Fibroblast of gingiva (primary cell): ENCODE results near the gene PPM1A.

Source experiments
- DNase-seq: peaks from one replicate; pipeline ENCODE4 v3.0.0-alpha.2; 2011; ENCODE audit warnings: low read depth

PPM1A gene

DNA sequence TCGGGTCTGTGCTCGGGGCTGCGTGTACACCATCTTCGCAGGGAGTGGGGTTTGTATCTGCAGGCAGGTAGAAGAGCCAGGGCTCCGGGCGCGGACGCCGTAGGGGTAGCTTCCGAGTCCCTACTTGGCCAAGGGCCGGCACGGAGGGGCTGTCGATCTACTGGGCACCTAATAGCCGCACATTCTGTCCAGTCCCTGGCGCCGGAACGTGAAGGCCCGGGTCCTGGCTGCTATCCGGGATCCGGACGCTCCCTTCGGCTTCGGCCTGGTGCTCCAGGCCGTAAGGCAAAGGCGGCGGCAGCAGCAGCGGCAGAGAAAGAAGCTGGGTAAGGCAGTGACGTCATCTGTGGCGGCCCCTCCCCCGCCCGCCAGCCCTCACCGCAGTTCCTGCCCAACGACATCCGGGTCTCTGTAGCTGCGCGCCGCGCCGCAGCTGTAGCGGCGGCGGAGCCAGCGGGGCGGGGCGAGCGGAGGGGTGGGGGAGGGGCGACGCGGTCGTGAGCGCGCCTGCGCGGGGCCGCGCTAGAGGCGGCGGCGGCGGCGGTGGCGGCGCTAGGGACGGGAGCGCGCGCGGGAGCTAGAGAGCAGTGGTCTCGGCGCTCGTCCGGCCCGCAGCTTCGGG is at the start of gene PPM1A:
Gene PPM1A (plus strand): TSS at position 525 of the 622 bp plus-strand sequence. CDS start 33,483 bp downstream, outside the sequence.
- peak; percentile 96 for DNase-seq

DNA sequence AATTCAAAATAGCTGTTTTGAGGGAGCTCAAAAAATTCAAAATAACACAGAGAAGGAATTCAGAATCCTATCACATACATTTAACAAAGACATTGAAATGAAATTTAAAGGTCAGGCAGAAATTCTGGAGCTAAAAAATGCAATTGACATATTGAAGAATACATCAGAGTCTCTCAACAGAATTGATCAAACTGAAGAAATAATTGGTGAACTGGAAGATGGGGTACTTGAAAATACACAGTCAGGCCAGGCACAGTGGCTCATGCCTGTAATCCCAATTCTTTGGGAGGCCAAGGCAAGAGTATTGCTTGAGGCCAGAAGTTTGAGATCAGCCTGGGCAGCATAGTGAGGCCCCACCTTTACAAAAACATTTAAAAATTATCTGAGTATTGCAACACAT is 49.7 kb upstream of the PPM1A start:
- no peak for DNase-seq

DNA sequence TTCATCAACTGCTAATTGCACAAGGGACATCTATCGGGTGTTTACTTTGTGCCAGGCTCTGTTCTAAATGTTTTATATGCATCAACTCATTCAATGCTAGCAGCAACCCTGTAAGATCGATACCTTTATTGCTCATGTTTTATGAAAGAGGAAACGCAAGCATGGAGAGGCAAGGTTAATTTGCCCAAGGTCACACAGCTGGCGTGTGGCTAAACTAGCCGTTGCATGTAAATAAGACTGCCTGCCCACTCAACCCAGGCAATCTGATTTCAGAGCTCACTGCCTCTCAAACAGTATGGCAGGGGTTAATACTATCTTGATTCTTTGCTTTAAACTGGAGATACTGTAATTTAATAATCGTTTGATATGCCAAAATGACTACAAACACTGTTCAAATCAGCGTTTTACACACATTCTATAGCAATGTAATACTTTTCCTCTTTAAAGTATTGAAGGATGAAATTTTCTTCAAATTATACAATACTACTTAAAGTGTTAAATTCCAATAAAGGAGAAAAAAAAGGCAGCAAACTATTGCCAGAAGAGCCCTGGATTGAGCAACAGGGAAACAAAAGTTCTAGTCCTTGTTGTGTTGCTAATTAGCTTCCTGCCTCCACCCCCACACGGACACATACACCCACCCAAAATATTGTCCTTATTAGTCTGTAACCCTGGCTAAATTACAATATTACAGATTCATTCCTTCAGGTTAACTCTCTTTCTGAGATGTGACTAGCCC is 44.7 kb upstream of the PPM1A start:
- DNase-seq: no peak

DNA sequence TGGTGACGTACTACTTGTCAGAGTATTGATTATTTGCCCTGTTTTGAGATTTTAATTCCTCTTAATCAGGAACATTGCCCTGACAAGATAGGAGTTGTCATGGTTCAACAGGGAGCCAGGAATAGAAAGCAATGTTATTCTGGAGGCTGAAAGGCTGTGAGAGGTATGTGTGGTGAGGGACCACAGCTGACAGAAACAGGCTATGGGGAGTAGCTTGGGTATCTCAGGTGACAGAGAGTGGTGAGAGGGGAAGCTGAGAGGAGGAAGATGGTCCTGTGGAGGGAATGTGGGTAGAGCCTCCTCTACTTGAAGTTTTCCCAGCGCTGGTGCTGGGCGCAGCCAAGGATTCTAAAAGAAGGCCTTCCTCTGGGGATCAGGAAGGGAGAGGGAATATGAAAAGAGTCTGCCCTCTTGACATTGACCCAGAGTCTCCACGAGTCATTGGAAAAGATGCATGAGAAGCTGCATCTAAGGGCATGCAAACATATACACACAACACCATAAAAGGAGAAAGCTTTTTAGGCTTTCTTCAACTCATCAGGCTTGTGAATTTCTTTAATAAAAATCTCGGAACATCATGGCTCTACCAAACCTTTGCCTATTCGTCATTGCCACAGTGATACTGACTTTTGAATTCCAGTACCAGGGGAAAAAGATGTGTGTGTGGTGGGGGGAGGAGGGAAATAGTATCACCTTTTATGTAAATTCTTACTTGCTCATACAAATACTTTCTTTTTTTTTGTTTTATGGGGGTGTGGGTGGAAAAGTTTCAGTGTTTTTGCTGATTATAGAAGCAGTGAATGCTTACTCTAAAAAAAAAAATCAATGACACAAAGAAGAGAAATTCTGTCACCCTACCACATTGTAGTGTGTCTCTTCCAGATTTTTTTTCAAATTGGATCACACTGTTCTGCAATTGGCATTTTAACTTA is 43.9 kb upstream of the PPM1A start:
- no peak for DNase-seq

DNA sequence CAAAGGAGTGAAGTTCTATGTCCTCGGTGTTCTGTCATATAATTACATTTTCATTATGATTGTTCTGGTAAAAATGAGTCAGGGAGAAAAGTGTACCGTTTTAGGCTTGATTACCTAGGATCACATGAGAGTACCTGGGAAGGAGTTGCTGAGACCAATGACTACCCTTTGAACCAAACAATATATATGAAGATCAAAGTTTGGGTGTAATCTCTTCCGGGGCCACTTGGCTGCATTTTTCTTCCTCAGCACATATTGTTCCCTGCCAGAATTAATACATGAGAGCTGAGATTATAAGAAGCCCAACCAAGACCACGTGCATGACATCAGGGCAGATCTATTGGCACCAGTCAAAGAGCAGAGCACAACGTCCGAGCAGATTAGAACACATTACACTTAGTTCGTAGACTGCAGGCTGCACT is 42.8 kb upstream of the PPM1A start:
- DNase-seq: no peak

DNA sequence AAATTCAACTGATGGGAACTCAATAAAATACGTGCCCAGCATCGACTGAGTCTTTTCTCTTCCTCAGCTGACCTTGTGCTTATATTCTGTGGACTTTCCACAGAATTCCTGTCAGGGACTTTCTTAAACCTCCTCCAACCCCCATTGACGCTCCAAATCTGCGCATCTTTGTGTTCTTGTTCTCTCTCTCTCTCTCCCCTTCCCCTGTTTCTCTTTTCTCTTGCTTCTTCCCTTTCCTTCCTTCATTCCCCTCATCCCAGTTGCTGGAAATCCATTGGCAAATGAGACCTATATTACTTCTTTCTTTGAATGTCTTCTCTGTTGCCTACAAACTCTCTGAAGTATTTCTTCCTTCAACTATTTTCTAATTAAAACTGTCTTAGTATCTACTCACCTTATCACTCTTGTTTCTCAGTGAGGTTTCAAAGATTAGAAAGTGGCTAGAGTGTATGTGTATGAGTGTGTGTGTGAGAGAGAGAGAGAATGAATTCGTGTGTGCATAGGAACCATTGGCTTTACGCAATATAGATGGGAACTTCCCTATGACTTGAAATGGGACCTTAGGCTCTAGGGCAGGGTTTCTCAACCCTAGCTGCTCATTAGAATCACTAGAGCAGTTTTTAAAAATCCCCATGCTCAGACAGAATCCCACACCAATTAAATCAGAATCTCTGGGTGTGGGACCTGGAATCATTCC is 42.0 kb upstream of the PPM1A start:
- DNase-seq: no peak

DNA sequence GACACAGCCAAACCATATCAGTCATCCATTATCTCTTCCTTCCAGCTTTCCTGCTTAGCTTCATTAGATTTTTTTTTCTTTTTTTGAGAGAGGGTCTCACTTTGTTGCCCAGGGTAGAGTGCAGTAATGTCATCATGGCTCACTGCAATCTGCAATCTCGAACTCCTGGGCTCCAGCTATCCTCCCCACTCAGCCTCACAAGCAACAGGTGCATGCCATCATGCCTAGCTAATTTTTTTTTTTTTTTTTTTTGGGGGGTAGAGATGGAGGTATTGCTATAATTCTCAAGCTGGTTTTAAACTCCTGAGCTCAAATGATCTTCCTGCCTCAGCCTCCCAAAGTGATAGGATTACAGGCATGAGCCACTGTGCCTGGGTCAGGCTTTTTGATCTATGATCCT is 38.3 kb upstream of the PPM1A start:
- DNase-seq: no peak

DNA sequence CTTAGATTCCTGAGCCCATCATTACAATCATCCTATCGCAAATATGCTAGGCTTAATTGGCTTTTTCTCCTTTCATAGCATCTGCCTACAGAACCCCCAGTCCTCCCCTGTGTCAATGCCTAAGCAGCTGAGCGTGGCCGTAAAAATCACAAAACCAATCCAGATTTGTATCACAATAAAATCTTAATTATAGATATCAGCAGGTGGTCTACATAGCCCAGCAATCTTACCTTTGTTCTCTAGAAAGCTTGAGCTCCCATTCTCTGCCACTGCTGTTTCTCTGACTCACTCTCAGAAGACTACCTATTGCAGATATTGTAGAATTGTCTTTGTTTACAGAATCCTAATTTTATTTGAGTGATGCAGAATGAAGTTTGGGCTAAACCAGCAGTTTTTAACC is 37.9 kb upstream of the PPM1A start:
- no peak for DNase-seq

DNA sequence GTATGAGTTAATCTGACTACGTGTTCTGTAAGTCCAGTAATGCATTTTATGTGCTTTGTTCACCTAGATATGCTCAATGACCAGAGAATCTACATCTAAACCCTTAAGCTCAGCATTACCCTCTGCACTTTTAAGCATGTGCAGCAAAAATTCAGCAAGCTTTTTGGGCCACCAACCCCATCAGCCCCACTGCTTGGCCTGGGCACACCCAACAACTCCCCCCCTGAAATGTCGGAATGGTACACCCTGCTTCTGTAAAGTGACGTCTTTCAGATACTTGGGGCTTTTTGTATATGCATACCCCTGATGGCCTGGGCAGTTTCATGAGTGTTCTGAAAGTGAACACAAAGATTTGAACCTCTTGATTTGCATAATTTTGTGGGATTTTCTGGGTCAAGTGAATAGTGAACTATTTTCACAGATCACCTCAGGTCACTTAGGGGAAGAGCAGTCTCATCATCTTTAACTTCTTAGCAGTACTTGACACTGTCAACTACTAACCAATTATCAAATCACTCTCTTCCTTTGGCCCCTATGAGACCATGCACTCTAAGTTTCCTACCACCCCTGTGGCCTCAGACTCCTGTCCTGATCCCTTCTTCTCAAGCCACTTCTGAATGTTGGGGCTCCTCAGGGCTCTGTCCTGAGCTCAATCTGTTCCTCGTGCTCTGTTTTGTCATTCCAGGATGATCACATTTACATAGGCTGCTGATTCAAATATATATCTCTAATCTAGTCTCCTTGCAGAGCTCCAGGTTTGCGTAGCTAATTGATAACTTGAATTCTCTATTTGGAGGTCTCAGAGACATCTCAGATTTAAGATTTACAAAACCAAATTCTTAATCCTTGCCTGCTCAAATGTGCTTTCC is 36.3 kb upstream of the PPM1A start:
- DNase-seq: no peak

DNA sequence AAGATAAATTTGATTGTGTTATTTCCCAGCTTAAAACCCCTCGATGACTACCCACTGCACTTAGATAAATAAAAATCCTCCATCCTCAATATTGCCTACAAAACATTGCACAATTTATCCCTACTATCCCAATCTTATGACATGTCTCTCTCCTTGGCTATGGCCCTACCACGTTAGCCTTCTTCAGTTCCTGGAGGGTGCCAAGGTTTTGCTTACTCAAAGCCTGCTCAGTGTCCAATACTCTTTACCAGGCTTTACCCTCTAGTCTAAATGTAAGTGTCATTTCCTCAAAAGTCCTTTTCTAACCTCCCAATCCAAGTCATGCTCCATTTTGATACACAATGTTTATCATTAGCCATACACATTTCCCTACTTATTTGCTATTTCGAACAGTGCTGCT is 35.0 kb upstream of the PPM1A start:
- no peak for DNase-seq

DNA sequence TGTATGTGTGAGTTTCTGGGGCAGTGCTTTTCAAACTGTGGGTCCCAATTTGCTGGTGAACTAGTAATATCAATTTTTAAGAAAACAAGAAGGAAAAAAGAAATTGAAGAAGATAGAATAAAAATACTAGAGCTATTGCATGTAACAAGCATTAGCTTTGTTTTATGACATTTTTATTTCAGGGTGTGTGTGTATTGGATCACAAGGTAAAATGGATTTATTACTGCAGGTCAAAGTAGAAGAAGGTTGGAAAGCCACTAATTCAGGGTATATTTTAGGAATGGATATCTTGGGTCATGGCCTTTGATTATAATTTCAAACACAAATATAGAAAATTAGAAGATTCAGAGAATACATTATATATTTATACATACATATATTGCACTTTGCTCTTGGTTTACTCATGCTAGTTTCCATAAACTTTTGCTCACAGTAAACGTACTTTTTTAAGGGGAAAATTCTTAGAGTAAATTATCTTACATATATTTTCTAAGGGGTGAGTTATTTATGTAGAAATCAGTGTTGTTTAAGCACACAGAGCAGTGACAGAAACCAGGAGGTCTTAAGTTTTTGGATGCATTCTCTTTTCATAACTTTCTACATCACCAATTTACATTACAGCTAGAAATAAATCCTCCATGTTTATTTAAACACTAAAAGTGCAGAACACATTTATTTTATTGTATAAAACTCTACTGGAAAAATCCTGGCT is 34.5 kb upstream of the PPM1A start:
- no peak for DNase-seq

DNA sequence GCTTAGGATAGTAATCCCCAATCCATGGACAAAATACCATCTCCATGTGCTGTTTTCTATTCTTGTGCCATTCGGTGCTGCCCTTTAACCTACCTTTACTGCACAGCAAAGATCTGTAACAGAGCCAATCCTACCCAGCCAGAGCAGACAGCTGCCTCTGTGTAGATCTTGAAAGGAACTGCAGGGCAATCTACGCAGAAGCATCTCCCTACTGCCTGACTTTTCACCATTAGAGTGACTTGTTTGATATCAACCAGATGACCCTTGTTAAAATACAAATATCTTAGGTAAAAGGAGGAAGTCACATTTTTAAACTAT is 33.9 kb upstream of the PPM1A start:
- no peak for DNase-seq

DNA sequence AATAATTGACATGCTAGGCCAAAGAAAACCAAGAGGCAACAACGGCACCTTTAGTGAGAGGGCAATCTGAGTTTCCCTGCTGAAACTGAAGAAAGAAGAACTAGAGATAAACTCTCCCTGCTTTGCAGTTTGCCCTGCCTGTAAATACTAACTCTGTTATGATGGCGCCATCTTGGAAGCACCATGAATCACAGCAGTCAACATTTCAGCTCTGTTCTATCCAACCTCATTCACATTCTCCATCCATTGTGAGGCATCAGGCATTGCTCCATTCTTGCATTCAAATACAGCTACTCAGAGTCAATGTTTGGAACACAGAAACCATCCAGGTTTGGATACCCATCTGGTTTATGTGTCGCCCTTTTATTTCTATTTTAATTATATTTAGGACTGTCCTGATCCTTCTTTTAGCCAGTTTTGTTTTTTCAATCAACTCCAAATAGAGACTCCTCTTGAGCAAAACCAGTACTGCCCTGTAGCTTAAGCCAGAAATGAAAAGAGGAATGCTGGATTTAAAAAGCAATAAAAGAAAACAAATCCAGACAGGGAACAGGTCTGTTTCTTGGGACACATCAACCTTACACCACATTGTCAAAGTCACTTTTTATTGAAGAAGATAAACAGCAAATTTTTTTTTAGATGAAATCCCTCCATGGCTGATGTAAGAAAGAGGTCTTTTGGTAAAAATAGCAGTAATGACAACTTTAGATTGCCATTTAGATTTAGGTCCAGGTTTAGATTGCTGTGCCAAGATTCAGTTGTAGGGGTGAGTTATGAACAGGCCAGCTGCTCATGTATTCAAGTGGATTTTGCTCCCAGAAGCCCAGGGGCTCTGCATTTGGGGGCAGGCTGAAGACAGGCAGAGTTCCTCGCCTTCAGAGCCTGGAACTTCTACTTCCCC is 33.3 kb upstream of the PPM1A start:
- DNase-seq: no peak

DNA sequence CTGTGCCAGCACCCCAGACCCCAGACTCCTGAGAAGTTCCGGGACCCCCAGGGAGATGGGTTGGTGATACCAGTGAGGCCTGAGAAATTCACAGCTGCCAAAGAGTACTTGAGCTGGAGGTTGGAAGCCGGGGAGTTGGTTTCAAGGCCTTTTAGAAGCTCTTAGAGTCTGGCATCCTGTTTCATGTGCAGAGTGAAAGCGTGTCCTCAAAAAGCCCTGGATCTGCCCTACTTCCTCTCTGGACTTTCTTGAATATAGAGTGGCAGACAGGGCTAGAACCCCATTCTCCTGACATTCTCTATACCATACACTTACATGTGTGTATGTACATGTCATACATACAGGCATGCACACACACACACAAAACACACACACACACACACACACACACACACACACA is 31.3 kb upstream of the PPM1A start:
- DNase-seq: no peak

DNA sequence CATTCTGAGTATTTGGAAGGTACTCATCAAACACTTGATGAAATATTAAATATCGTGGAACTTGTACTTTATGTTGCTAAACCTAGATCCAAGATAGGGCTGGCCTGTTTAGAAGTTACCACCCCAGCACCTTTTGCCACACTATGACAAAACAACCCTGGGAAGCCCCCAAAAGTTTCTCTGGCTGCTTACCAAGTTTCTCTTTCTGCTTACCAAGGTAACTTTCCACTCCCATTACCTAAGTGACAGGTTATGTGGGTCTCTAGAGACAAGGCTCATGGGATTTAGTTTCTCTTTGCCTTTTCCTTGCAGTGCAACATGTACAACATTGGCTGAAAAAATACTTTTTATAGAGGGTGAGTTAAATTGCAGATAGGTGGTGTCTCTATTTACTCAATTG is 28.9 kb upstream of the PPM1A start:
- DNase-seq: no peak

DNA sequence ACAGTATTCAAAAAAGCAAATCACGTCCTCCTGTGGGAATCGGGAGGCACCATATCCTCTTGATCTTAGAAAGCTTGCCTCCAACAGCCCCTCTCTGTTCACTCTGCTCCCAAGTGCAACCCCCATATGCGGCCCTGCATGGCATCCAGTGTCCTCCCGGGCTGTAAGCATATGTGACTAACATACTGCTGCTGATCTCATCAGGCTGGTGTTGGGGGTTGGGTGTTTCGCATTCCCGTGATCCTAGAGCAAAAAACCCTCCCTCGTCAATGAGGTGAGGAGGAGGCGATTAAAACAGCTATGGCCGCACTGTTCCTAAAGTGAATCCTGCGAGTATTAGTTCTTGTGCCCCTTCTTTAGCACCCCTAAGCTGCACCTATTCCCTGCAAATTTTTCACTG is 28.1 kb upstream of the PPM1A start:
- no peak for DNase-seq

DNA sequence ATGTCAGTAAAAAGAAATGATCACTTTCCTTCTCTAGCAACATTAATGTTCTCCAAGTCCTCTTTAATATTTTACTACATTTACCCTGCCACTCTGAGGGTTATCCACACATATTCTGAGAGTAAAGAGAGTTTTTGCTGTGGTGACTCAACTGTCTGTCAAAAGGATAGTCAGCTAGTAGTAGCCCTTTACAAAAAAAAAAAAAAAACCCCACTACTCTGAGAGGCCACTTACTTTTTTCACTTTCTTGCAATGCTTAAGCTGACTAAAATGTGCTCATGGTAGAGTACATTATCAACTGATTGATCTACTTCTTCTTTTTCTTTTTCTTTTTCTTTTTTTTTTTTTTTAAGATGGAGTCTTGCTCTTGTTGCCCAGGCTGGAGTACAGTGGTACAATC is 27.6 kb upstream of the PPM1A start:
- DNase-seq: no peak

DNA sequence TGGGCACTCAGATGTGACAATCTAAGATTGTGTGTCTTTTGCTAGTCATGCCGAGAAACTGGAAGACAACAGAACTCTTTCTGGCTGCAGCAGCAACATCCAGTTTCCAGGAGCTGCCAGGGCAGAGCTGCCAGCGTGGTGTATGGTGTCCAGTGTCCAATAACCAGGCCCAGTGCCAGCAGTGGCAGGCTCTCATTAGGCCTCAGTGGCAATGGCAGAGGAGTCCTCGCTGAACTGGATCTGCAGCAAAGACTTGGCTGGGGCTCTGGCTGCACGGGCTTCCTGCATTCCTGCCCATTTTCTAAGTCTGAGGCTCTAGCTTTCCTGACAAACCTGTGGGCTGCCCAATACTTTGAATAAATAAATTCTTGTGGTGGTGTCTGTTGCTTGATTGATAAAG is 26.2 kb upstream of the PPM1A start:
- peak; percentile 47 for DNase-seq

DNA sequence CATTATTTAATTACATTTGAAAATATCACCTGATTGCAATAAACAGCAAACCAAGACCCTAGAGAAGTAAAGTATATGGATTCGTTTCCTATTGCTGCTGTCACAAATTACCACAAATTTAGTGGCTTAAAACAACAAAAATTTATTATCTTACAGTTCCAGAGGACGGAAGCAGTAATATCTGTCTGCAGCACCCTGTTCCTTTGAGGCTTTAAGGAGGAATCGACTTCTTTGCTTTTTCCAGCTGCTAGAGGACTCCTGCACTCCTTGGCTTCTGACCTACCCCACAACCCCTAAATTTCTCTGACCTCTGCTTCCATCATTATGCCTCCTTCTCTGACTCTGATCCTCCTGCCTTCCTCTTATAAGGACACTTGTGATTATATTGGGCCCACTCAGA is 23.8 kb upstream of the PPM1A start:
- no peak for DNase-seq

DNA sequence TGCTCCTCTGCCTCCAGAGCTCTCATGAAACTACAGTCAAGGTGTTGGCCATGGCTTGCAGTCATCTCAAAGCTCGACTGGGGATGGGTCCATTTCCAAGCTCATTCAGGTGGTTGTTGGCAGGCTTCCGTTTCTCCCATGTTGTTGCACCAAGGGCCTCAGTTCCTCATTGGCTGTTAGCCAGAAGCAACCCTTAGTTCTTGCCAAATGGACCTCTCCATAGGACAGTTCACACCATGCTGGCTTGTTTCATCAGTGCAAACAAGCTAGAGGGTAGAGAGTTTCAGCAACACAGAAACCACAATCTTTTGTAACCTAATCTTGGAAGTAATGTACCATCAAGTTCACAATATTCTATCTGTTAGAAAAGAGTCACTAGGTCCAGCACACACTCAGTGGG is 22.7 kb upstream of the PPM1A start:
- DNase-seq: no peak
